NOMO-1 treated with DMSO at 0.1 percent for 48 hours (cell line): ENCODE data around the gene YWHAE.
"Not testable (repeated sequence)": the region's sequence is repeated elsewhere in the genome, so short reads cannot be mapped to it uniquely, and the experiment has no call there.

ENCODE experiments used
- DNase-seq: peaks from one replicate; lab custom pipeline; 2025; ENCODE audit not compliant: unreplicated experiment; lab: John Stamatoyannopoulos, UW

Gene YWHAE

DNA sequence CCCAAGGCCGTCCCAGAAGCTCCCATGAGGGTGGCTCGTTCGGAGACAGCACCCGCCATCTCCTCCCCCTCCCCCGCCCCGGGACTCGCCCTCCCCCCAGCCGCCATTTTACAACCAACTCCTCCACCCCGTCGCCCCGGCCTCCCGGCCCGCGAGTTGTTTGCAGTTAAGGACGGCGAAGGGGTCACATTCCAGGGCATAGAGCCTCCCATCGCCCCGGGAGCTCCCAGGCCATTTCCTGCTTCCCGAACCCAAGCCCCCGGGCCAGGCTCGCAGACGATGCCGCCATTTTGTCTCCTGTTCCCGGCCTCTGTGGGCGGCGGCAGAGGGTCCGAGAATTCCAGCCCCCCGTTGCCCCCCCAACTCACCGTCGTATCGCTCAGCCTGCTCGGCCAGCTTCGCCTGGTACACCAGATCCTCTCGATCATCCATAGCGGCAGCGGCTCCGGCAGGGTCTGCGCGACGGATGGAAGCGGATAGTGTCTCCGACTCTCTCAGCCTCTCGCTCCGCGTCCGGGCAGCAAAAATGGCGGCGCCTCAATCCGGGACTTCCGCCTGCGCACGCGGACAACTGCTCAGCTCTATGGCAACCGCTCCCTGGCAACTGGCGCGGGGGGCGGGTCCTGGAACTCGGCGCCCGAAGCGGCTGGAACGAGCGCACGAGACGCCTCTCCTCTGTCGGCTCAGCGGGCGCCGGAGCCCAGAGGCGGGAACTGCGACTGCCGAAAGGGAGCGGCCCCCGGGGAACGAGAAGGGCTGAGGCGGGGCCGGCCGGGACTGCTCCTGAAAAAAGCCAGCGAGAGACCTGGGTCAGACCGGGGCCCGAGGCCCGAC, at the start of gene YWHAE:
Gene YWHAE, minus strand, starts transcription at position 544 of the 834 bp plus-strand sequence. Its CDS starts 112 bp downstream, at position 432.
- peak; percentile 95 for DNase-seq

DNA sequence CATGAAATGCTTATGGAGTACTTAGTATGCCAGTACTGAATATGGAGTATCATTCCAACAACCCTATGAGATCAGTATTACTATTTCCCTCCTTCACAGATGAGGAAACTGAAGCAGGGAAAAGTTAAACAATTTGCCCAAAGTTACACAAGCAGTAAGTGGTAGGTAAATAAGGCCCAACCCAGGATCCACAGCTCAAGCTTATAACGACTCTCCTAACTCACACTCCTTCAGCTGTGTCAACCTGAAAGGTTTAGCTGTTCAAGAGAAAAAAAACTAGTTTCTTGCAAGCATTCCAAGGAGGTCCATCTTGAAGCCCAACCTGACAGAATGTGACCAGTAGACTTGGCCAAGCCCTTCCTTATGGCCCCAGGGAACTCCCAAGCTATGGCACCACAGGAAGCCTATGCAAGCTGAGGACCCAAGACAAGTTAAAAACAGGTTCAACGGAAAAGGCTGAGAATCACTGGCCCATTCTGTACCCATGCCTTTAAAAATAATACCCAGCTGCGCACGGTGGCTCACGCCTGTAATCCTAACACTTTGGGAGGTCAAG, 49.5 kb upstream of the YWHAE start:
- DNase-seq: no peak

DNA sequence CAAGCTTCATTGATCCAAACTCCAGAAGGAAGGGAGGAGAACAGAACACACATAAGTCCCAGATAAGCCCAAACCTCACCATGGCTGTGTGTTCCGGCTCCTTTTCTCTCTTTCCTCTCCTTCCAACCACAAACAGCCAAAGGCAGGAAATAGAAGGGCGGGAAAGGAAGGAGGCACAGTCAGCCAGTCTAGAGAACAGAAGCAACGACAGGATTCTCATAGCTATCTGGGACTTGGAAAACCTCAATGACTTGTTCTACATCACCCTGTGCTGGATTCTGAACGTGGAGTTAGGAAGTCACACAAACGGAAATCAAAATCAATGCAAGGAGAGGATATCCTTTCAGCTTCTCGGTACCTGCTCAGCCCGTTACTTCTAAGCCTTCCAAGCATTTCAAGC, 47.0 kb upstream of the YWHAE start:
- DNase-seq: no peak

DNA sequence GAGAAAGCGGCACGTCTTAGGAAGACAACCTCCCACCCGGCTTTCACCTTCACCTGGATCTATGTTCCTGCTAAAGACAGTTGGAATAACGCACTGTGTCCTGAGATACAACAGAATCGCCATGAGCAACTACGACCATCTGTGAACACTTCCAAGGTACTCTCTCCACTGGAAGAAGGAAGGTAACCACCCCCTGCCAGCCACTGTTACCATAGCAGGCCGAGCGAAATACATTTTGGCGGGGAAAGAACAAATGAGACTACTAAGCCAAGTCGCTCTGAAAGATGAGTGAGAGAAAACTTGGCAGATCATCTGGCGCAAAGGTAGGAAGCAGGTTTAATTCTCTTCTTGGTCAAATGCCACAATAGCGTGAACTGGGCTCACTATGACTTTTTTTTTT, 46.2 kb upstream of the YWHAE start:
- DNase-seq: no peak

DNA sequence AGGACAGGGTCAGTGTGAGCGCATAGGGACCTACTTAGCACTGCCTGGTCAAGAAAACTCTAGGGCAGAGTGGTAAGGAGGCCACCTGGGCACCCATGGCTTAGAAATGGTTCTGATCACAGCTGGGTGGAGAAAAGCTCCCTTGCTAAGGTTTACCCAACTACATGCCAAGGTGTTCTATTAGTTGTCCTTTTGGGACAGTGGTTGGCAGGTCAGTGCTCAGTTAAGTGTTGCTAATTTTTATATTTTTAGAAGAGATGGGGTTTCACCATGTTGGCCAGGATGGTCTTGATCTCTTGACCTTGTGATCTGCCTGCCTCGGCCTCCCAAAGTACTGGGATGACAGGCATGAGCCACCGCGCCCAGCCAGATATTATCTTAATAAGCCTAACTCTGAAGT, 45.7 kb upstream of the YWHAE start:
- DNase-seq: not testable (repeated sequence)

DNA sequence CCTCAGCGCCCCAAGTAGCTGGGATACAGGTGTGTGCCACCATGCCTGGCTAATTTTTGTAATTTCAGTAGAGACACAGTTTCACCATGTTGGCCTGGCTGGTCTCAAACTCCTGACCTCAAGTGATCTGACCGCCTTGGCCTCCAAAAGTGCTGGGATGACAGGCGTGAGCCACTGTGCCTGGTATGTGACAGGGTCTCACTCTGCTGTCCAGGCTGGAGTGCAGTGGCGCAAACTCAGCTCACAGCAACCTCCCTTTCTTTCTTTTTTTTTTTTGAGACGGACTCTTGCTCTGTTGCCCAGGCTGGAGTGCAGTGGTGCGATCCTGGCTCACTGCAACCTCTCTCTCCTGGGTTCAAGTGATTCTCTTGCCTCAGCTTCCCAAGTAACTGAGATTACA, 42.7 kb upstream of the YWHAE start:
- not testable (repeated sequence) for DNase-seq

DNA sequence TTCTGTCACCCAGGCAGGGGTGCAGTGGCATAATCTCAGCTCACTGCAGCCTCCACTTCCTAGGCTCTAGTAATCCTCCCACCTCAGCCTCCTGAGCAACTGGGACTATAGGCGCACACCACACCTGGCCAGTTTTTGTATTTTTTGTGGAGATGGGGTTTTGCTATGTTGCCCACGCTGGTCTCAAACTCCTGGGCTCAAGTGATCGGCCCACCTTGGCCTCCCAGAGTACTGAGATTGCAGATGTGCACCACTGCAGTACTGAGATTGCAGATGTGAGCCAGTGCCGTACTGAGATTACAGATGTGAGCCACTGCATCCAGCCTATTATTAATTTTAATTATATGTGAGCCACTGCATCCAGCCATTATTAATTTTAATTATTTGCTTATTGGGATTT, 42.2 kb upstream of the YWHAE start:
- no peak for DNase-seq

DNA sequence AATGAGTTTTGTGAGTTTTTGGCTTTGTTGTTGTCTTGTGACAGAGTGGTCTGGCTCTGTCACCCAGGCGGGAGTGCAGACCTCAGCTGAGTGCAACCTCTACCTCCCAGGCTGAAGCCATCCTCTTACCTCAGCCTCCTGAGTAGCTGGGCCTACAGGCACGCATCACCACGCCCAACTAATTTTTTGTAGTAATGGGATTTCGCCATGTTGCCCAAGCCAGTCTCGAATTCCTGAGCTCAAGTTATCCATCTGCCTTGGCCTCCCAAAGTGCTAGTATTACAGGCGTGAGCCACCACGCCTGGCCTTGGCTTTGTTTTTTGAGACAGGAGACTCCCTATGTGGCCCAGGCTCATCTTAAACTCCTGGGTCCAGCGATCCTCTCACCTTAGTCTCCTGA, 40.9 kb upstream of the YWHAE start:
- DNase-seq: no peak

DNA sequence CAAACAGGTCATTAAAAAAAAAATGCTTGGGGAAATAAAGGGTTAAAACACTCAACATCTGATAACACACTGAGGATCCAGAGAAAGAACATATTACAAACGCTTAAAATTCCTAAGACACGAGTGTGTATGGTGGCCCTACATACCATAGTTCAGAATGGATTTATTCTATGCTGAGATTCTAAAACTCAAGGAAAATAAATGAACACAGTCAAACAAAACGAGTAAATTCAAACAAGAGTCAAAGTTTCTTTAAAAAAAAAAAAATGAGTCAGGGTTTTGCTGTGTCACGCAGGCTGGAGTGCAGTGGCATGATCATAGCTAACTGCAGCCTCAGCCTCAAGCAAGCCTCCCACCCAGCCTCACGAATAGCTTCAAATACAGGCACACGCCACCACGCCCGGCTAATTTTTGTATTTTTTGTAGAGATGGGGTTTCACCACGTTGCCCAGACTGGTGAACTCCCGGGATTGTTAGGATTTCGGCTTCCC, 38.6 kb upstream of the YWHAE start:
- no peak for DNase-seq

DNA sequence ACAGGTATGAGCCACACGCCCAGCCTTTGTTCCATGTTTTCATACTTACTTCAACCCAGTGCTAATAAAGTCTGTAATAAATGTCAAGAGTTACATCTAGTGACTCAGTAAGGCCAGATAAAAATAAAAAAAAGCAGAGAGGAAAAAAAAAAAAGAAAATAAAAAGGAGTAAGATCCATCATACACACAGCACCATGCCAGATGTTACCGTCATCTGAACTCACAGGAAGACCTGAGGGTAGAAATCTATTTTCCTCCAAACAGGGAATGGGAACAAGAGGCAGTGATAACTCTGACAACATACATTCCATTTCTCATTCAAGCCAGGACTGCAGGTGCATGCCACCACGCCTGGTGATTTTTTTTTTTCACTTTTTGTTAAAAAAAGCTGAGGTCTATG, 35.3 kb upstream of the YWHAE start:
- no peak for DNase-seq

DNA sequence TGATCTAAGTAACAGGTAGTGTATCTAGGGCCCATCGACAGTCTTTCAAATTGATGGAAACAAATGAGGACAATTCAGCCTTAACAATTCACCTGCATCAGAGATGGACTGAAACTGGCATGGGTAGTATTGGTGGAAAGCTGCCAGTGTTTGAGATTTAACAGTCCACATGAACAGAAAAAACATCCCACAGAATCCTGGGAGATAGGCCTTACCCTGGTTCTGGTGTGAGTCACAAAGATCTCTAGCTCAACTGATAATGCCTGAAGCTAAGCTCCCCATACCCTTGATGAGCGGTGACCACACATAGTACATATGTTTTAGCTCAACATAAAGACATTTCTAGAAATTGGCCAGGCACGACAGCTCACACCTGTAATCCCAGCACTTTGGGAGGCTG, 34.1 kb upstream of the YWHAE start:
- no peak for DNase-seq

DNA sequence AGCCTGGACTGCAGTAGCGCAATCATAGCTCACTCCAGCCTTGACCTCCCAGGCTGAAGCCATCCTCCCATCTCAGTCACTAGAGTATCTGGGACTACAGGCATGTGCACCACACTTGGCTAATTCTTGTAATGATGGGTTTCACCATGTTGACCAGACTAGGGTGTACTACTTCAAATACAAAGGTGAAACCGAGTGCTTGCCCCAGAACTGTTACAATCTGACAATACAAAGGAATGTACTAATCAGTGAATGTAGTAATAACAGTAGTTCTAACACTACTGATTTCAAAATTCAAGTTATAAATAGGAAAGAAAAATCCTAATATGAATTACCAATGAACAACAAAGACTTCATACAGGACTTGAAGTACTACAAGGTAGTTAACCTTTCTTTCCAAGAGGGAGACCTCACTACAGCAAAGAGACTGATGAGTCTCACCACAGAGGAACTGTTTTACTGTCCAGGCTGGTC, 31.6 kb upstream of the YWHAE start:
- no peak for DNase-seq

DNA sequence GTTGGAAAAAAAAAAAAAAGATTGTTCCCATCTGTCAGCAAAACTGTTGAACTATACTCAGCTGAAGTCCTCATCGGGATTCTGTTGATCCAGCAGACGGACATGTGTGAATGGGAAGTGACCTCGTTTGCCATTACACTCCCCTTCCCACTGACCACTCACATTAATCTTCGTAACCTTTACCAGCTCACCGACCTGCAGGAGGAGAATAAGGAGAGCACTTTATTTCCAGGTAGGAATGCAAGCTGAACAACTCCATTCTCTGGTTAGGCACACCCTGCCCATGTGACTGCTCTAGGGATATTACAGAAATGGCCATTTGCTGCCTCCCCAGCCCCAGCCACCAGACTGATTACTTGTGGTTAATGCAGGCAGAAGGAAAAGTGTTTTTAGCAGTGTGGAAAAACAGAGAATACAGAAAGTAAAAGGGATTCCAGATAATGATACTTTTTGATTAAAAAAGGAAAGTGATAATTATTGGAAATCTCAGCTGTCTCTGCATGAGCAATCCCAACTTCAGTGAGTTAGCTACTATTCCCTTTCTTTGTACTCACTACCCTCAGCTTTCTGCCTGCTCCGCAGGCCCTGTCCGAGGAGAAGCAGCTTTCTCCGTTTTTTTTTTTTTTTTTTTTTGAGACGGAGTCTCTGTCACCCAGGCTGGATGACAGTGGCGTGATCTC, 23.6 kb upstream of the YWHAE start:
- DNase-seq: no peak

DNA sequence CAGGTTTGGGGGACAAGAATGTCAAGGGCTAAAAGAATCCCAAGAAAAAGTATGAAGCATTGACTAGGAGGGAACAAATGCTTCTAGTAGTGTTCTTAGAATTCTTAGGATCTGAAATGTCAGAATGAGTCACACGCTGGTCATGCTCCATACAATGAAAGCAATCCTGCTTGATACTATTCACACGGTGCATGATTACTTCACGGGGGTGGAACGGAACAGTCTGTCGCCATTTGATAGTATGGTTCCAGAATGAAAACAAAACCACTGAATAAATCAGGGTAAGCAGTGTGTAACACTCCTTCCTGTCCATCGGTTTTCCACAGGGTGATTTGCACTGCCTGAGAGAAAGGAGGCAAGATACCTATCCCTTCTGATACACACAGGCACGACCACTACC, 22.9 kb upstream of the YWHAE start:
- no peak for DNase-seq

DNA sequence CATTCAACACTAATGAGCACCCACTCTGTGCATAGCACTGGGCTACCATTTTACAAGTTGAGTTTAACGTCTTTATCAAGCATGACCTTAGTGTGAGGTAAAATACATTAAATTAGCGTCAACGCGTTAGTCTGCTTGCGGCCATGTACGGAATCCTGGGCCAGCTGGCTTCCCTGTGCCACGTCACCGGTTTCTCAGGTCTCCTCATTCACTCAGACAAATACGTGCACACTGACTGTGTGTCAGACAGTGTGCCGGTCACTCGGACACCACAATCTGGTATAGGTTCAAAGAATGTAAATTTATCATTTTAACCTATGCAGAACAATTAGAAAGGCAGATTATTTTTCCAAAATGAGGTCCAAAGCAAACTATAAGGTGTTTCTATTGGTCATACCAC, 21.4 kb upstream of the YWHAE start:
- no peak for DNase-seq

DNA sequence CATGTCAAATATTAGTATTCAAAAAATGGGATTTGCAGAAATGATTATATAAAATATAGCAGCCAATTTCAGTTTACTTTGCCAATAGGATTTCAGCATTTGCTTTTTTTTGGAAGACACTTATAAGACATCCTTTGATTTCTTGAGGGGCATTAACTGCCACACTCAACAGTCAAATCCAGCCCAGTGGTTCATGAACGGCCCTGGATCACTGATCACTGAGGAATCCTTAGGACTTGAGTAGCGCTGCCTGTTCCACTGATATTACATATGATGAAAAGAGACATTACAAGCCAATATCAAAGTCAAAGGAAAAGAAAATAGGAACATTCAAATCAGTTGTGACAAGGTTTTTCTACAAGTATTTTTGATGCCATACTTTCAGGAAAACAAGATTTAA, 21.0 kb upstream of the YWHAE start:
- DNase-seq: no peak

DNA sequence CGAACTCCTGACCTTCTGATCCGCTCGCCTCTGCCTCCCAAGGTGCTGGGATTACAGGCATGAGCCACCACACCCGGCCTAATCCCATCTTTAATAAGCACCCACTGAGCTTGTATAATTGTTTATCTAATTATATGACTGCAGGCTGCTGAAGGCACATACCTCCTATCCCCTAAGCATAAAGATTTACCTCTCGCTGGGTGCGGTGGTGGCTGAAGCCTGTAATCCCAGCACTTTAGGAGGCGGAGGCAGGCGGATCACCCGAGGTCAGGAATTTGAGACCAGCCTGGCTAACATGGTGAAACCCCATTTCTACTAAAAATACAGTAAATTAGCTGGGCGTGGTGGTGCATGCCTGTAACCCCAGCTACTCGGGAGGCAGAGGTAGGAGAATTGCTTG, 20.1 kb upstream of the YWHAE start:
- no peak for DNase-seq

DNA sequence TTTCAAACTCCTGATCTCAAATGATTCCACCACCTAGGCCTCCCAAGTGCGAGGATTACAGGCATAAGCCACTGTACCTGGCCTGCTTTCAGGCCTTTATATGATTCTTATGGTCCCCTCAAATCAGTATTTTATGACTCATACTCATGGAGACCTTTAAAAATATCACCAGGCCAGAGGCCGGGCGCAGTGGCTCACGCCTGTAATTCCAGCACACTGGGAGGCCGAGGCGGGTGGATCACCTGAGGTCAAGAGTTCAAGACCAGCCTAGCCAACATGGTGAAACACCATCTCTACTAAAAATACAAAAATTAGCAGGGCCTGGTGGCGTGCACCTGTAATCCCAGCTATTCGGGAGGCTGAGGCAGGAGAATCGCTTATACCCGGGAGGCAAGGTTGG, 18.5 kb upstream of the YWHAE start:
- DNase-seq: not testable (repeated sequence)

DNA sequence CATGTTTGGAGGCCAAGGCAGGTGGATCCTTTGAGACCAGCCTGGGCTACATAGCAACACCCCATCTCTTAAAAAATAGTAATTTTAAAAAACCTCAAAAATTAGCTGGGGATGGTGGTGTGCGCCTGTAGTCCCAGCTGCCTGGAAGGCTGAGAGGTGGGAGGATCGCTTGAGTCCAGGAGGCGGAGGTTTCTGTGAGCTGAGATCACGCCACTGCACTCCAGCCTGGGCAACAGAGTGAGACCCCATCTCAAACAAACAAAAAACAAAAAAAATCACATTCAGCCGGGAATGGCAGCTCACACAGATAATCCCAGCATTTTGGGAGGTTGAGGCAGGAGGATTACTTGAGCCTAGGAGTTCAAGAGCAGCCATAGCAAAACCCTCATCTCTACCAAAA, 16.4 kb upstream of the YWHAE start:
- no peak for DNase-seq

DNA sequence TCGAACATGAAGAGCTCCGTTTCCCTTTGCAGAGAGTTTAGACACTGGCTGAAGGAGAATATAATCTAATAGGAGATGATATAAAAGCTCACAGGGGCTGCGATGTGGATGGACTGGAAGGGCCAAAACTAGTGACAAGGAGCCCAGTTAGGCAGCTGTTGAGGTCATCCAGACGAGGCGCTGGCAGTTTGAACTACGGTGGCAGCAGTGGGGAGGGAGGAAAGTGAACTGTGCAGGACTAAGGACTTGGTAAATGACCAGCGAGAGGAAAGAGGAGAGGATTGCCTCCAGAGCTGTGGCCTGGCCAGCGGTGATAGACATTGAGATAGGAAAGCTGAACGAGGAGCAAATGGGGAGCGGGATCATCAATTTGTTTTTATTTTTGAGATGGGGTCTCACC, 14.6 kb upstream of the YWHAE start:
- DNase-seq: no peak

DNA sequence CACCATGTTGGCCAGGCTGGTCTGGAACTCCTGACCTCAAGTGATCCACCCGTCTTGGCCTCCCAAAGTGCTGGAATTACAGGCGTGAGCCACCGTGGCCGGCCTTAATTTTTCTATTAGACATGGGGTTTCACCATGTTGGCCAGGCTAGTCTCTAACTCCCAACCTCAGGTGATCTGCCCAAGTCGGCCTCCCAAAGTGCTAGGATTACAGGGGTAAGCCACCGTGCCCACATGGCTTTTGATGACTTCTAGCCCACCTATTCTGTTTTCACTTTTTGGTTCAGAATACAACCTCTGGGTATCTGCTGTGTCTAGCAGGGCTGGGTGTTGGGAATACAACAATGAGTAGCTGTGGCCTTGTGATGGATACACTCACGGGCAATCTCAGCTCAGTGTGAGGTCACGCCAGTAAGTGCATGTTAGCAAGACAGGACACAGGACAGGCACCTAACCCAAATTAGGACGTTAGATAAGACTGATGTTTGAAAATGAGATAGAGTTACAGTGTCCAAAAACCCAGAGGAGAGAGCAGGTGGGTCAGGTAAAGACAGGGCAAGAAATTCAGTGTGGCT, 14.1 kb upstream of the YWHAE start:
- DNase-seq: no peak
